ENCODE data around the gene PANK2. TPM values are rescaled to one million over a fixed set of nuclear protein-coding genes. Genes with fewer than 3 reads are reported as not detected.
"Not testable (repeated sequence)": the region's sequence is repeated elsewhere in the genome, so short reads cannot be mapped to it uniquely, and the experiment has no call there.

PANK2 gene
- total RNA-seq (2014; rRNA removed; shearing (Covaris generic)): 62.8 and 63.7 TPM in 2 replicates
- polyA plus RNA-seq (2015; cell fraction: cytosol; rRNA removed): 41.0 and 53.1 TPM in 2 replicates
- 50.3 and 52.0 TPM in 2 replicates for polyA plus RNA-seq (2015; cell fraction: nucleus; rRNA removed)

DNA sequence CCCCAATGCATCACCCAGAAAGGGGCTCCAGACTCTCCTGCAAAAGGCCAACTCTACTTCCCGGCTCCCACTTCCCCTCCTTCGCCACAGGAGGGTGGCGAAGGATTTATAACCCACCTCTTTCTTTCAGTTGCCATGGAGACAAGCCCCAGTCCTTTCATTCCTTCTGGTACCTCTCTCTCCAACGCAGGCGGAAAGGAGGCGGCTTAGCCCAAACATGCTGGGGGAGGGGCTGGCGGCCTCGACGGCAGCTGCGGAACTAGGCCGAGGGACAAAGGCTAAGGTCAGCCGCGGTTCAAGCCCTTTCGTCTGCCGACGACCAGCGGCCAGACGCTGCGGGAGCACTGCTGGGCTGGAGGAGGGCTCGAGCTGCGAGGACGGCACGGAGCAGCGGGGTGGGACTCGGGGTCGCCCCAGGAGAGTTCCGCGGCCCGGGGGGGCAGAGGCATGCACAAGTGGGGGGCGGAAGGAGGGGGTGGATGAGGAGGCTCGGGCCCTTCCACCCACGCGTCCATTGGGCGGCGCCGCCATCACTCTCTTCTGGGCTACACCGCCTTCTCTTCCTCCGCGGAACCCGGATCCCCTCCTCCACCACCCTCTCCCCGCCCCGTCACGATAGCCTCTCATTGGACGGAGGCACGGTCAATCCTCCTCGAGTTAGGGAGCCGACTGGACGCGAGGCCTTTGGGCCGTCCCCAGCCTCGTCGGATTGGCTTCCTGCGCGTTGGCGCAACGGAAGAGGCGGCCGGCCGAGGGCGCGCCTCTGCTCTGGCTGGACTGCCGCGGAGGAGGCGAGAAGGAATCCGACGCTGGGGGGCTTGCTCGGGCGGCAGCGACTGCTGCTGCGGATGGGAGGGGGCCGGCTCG is at the start of gene PANK2:
TSS of gene PANK2 (plus strand) at position 766 of the 867 bp plus-strand sequence.
- in situ Hi-C loops (cut with HindIII; ENCODE audit: low pct_unique_long_range_greater_than_20kb, low sequenced_read_pairs): no loop called here
- peak; percentile 99 for DNase-seq (ENCODE audit: low read depth, low spot score)

DNA sequence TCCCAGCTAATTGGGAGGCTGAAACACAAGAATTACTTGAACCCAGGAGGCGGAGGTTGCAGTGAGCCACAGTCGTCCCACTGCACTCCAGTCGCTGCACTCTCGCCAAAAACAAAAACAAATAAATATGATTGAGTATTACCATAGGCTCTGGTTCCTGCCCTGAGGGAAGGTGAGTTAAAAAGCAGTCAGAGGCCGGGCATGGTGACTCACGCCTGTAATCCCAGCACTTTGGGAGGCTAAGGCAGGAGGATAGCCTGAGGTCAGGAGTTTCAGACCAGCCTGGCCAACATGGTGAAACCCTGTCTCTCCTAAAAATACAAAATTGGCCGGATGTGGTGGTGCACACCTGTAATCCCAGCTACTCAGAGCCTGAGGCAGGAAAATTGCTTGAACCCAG is 49.0 kb upstream of the PANK2 start:
- DNase-seq (ENCODE audit: low read depth, low spot score); in situ Hi-C loops (cut with HindIII; ENCODE audit: low pct_unique_long_range_greater_than_20kb, low sequenced_read_pairs): not testable (repeated sequence)

DNA sequence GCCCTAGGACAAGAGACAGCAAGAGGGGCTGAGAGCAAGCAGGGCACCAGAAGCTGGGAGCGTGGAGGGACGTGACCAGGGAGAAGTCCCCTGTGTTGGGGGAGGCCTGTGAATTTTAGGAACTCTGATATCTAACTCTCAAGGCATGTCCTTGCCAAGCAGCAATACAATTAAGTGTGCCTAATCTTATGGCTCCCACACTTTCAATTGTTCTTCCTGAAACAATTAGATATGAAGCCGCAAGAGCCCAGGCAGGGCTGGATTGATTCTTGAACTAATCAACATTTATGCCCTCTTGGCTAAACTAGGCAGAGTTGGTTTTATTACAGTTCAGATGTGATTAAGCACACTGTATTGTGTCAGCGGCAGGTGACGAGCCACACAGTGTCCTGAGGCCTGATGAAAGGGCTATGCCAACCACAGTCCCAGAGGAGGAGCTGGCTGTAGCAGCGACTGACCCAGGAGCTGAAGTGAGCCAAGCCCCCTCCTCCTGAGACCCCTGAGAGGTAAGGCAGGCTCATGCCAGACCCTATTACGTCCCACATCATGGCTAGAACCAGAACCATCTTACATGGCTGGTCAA is 46.7 kb upstream of the PANK2 start:
- no peak for DNase-seq (ENCODE audit: low read depth, low spot score)
- in situ Hi-C loops (cut with HindIII; ENCODE audit: low pct_unique_long_range_greater_than_20kb, low sequenced_read_pairs): no loop called here

DNA sequence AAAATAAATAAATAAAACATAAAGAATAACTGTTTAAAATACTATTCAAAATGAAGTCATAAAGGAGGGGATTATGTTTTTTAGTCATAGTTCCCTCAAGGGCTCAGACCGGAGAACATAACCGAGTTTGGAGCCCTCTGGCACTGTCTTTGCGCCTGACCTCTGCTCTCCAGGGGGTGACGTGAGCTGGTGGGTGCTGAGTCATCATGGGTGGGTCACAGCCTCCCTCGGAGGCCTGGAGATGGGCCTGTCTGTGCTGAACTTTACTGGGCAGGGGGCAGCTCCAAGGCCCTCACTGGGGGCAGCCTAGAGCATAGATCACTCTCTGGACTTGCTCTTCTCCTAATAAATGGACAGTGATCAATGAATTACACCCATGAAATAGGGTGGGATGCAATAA is 45.7 kb upstream of the PANK2 start:
- DNase-seq (ENCODE audit: low read depth, low spot score): peak; percentile 61
- in situ Hi-C loops (cut with HindIII; ENCODE audit: low pct_unique_long_range_greater_than_20kb, low sequenced_read_pairs): no loop called here

DNA sequence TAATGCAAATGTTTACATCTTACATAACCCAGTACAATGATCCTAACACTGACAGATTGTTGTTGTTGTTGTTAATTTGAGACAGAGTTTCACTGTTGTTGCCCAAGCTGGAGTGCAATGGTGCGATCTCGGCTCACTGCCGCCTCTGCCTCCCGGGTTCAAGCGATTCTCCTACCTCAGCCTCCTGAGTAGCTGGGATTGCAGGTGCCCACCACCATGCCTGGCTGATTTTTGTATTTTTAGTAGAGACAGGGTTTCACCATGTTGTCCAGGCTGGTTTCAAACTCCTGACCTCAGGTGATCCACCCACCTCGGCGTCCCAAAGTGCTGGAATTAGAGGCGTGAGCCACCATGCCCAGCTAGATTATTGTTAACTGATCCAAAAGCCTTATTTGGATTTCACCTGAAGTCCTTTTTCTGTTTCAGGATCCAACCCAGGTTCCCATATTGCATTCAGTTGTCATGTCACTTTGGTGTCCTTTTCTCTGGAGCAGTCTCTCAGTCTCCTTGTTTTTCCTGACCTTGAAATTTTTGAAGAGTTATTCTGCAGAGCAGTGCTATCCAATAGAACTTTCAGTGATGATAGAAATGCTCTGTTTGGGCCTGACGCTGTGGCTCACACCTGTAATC is 45.1 kb upstream of the PANK2 start:
- DNase-seq (ENCODE audit: low read depth, low spot score); in situ Hi-C loops (cut with HindIII; ENCODE audit: low pct_unique_long_range_greater_than_20kb, low sequenced_read_pairs): not testable (repeated sequence)

DNA sequence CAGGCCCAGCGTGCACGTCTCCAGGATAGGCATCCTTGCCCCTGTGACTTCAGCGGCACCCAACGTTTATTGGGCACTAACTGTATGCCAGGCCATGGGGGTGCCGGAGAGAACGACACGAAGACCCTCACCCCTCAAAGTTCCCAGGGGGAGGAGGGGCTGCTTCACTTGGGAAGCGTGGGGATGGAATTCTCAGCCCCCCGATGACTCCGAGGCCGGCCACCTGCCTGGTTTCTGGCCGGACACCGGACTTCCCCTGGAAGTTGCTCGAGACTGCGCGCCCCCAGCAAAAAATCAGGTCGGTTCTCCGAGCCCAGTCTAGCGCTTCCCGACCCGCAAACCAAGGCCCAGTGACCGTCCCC is 42.8 kb upstream of the PANK2 start:
- in situ Hi-C loops (cut with HindIII; ENCODE audit: low pct_unique_long_range_greater_than_20kb, low sequenced_read_pairs): no loop called here
- no peak for DNase-seq (ENCODE audit: low read depth, low spot score)

DNA sequence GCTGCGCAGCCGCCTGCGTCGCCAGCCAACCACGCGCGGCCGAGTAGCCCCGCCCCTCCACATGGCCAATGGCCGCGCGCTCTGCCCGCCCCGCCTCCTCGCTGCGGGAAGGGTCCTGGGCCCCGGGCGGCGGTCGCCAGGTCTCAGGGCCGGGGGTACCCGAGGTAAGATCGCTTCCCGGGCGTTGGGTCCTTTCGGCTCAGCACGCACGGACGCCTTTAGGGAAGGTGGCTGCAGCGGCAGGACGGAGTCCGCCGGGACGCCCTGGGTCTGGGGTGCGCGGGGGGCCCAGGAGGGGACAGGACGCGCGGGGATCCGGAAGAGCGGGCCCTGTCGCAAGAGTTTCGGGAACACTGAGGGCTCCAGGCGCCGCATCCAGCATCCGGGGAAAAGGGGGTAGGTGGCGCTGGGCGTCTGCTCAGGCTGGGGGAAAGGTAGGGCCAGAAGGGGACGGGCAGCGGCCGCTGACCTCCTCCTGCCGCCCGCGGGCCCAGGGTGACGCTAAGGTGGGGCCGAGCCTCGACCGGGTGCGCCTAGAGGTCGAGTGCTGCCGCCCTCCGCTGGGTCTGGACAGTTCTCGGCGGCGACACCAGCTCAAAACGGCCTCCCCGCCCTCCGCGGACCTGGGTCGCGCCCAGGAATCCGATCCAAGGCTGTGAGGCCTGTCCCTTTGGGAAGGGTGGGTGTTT is 42.3 kb upstream of the PANK2 start, which contains the start of gene MAVS:
TSS of gene MAVS (plus strand) at position 95 of the 689 bp plus-strand sequence. CDS start 7,791 bp downstream, outside the sequence.
- peak; percentile 80 for DNase-seq (ENCODE audit: low read depth, low spot score)
- in situ Hi-C loops (cut with HindIII; ENCODE audit: low pct_unique_long_range_greater_than_20kb, low sequenced_read_pairs): no loop called here

DNA sequence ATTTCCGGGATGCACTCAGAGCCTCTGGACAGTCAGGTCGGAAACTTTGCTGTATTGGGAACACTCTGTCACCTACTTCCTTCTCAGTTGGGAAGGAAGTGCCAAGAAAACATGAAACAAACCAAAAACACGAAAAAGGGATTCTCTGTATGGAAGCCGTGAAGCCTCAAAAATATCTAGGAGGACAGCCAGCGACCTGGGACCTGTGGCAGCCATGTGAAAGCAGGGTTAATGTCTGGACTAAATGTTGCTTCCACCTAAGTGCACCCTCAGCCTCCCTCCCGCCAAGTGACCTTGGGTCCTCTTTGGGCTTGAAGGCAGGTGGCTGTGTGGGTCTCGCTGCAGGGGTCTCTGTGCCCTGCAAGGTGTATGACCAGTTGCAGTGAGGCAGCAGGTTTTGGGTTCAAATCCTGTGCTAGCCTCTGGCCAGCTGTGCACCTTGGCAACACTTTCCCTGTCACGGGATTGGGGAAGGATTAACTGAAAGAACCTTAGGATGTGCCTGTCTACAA is 41.7 kb upstream of the PANK2 start:
- in situ Hi-C loops (cut with HindIII; ENCODE audit: low pct_unique_long_range_greater_than_20kb, low sequenced_read_pairs): no loop called here
- no peak for DNase-seq (ENCODE audit: low read depth, low spot score)

DNA sequence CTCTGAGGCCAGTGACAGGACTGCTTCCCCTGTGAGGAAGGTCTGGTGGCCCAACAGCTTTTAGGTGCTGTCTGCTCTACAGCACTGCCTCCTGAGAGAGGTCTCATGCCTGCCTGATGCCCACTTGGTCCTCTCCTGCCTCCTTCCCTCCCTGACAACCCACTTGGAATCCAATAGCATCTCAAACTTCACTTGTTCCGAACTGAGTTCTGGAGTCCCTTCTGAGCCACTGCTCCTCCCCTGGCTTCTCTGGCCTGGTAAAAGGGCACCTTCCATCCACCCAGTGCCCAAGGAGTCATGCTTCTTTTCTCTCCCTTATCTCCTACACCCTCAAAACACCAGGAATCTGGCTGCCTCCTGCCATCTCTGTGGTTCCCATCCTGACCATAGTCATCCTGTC is 40.6 kb upstream of the PANK2 start:
- in situ Hi-C loops (cut with HindIII; ENCODE audit: low pct_unique_long_range_greater_than_20kb, low sequenced_read_pairs): no loop called here
- no peak for DNase-seq (ENCODE audit: low read depth, low spot score)

DNA sequence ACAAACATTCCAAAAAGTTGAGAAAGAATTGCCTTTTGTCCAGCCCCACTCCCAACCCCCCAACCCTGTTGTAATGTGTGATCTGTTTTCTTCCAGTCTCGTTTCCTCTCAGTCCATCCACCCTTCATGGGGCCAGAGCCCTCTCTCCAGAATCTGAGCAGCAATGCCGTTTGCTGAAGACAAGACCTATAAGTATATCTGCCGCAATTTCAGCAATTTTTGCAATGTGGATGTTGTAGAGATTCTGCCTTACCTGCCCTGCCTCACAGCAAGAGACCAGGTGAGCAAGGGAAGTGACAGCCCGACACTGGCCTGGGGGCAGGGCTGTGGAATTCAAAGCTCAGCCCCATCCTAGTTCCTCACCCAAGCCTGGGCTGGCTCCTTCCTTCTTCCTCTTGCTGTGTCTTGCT is 34.7 kb upstream of the PANK2 start:
- no peak for DNase-seq (ENCODE audit: low read depth, low spot score)
- in situ Hi-C loops (cut with HindIII; ENCODE audit: low pct_unique_long_range_greater_than_20kb, low sequenced_read_pairs): no loop called here

DNA sequence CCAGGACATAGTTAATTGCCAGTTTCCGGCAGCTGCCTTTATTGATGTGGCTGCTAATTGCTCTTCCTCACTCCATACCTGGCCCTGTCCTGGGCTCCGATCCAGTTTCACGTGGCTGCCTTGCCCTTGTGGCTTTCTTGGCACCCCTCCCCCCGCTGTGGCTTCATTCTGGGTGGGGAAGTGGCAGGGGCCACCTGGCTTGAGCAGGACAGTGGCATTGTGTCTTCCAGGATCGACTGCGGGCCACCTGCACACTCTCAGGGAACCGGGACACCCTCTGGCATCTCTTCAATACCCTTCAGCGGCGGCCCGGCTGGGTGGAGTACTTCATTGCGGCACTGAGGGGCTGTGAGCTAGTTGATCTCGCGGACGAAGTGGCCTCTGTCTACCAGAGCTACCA is 31.8 kb upstream of the PANK2 start:
- in situ Hi-C loops (cut with HindIII; ENCODE audit: low pct_unique_long_range_greater_than_20kb, low sequenced_read_pairs): no loop called here
- DNase-seq (ENCODE audit: low read depth, low spot score): no peak

DNA sequence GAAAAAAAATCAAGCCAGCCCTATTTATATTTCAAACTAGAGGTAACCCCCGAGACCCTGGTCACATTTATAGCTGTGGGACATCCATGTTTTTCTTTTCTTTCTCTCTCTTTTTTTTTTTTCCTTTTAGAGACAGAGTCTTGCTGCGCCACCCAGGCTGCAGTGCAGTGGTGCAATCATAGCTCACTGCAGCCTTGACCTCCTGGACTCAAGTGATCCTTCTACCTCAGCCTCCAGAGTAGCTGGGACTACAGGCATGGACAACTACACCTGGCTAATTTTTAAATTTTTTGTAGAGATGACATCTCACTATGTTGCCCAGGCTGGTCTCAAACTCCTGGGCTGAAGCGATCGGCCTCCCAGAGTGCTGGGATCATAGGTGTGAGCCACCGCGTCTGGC is 30.5 kb upstream of the PANK2 start:
- in situ Hi-C loops (cut with HindIII; ENCODE audit: low pct_unique_long_range_greater_than_20kb, low sequenced_read_pairs): no loop called here
- no peak for DNase-seq (ENCODE audit: low read depth, low spot score)

DNA sequence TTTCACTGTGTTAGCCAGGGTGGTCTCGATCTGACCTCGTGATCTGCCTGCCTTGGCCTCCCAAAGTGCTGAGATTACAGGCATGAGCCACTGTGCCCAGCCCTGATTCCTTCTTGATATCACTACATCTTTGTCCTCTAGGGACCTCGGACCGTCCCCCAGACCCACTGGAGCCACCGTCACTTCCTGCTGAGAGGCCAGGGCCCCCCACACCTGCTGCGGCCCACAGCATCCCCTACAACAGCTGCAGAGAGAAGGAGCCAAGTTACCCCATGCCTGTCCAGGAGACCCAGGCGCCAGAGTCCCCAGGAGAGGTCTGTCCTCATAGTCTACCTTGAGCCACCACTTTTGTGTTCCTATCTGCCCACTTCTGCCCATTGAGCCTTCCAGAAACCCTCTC is 28.0 kb upstream of the PANK2 start:
- in situ Hi-C loops (cut with HindIII; ENCODE audit: low pct_unique_long_range_greater_than_20kb, low sequenced_read_pairs): no loop called here
- no peak for DNase-seq (ENCODE audit: low read depth, low spot score)

DNA sequence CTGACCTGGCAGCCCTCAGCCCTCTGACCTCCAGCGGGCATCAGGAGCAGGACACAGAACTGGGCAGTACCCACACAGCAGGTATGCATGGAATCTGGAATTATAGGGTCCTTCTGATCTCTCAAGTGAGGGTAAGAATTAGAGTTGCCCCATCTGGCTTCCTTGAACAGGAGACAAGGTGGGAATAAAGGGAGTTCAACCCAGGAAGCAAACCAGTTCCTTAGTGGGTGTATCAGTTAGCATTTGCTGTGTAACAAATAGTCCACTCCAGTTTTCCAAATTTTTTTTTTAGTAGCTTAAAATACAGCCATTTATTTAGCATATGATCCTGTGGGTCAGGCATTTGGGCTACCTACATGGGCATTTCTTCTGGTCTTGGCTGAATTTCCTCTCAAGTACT is 26.9 kb upstream of the PANK2 start:
- no peak for DNase-seq (ENCODE audit: low read depth, low spot score)
- in situ Hi-C loops (cut with HindIII; ENCODE audit: low pct_unique_long_range_greater_than_20kb, low sequenced_read_pairs): no loop called here

DNA sequence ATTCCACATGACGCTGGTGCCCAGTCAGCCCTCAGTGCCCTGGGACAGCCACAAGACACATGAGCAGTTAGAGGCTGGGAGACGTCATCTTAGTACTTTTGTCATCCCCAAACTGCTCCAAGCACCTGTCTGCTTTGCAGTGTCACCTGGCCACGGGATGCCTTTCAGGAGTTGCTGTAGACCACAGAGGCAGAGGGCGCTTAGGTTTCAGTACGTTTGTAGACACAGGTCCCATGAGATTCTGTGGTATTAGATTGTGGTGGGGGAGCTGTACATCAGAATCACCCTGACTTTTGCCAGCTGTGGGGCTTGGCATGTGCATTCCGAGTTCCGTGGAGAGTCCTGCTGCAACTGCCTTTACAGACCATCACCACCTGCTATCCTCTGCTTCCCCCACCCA is 25.9 kb upstream of the PANK2 start:
- DNase-seq (ENCODE audit: low read depth, low spot score): no peak
- in situ Hi-C loops (cut with HindIII; ENCODE audit: low pct_unique_long_range_greater_than_20kb, low sequenced_read_pairs): no loop called here

DNA sequence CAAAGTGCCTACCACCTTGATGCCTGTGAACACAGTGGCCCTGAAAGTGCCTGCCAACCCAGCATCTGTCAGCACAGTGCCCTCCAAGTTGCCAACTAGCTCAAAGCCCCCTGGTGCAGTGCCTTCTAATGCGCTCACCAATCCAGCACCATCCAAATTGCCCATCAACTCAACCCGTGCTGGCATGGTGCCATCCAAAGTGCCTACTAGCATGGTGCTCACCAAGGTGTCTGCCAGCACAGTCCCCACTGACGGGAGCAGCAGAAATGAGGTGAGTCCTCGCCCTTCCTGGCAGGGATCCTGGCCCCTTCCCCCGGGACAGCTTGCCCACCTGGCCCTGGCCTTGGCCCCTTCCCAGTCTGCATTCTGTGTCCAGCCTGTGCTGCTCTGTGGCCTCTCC is 24.7 kb upstream of the PANK2 start:
- no peak for DNase-seq (ENCODE audit: low read depth, low spot score)
- in situ Hi-C loops (cut with HindIII; ENCODE audit: low pct_unique_long_range_greater_than_20kb, low sequenced_read_pairs): no loop called here

DNA sequence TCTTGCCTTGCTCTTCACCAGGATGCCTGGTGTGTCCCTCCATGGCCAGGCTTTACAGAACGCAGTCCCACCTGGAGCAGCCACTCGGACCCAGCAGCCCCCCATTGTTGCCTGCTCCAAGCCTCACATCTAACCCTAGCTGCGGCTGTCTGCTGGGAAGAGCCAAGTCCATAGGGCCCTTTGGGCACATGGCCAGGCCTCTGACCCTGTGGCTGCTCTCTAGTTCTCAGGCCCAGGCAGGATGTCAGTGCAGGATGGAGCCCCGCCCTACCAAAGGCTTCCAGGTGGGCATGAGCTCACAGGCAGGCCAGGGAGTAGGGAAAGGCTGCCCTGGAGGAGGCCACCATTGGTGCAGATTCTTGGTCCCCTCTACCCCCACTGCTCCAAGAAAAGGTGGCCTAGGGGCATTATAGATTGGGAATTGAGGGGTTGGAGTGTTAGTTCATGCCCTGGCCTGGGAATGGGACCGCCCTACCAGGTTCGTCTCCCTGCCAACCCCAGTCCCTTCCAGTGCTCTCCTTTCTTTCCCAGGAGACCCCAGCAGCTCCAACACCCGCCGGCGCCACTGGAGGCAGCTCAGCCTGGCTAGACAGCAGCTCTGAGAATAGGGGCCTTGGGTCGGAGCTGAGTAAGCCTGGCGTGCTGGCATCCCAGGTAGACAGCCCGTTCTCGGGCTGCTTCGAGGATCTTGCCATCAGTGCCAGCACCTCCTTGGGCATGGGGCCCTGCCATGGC is 23.9 kb upstream of the PANK2 start:
- no peak for DNase-seq (ENCODE audit: low read depth, low spot score)
- in situ Hi-C loops (cut with HindIII; ENCODE audit: low pct_unique_long_range_greater_than_20kb, low sequenced_read_pairs): no loop called here
